ENCODE measurements around the gene AKAP14.
A peak's percentile ranks its signal among the peaks of the same experiment; 100 is the strongest.
"Not testable (repeated sequence)": the region's sequence is repeated elsewhere in the genome, so short reads cannot be mapped to it uniquely, and the experiment has no call there.

Gene AKAP14

GRCh38 chrX:119935215-119935874 lies 39.7 kb downstream of the AKAP14 start:
- DNase-seq, result no peak

GRCh38 chrX:119941336-119941735 lies 45.6 kb downstream of the AKAP14 start:
- no peak for DNase-seq

DNA sequence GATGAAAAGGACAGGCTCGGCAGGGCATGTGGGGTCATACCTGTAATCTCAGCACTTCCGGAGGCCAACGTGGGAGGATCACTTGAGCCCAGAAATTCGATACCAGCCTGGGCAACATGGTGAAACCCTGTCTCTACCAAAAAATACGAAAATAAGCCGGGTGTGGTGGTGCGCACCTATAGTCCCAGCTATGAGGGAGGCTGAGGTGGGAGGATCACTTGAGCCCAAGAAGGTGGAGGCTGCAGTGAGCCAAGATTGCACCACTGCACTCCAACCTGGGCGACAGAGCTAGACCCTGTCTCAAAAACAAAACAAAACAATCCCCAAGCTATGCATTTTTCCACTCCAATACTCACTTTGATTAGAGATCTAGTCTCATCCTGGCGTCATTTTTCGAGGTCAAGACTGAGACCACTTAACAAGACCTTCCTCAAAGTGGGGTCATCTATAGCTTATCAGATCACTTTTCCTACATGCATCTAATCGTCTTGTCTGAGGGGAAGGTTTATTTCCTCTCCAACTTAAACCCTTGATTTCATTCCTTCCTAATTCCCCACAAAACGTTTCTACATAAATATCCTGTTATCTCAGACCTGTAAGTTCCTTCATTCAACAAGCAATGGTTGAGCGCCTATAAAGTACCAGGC lies 46.6 kb downstream of the AKAP14 start:
- no peak for DNase-seq

DNA sequence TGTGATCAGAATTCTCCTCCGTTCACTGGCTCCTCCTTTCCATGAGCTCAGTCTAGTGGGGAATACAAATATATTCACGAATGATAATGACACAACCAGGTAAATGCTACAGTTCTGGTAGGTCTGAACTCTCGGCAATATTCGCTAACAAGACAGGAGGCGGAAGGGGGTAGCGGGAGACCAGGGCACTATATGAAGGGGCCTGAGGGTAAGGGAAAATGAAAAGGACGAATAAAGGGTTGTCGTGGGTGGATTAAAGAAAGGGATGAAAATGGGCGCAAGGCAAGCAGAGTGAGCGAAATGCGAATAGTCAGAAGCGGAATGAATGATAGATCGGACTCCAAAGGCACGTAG lies 47.1 kb downstream of the AKAP14 start:
- no peak for DNase-seq

DNA sequence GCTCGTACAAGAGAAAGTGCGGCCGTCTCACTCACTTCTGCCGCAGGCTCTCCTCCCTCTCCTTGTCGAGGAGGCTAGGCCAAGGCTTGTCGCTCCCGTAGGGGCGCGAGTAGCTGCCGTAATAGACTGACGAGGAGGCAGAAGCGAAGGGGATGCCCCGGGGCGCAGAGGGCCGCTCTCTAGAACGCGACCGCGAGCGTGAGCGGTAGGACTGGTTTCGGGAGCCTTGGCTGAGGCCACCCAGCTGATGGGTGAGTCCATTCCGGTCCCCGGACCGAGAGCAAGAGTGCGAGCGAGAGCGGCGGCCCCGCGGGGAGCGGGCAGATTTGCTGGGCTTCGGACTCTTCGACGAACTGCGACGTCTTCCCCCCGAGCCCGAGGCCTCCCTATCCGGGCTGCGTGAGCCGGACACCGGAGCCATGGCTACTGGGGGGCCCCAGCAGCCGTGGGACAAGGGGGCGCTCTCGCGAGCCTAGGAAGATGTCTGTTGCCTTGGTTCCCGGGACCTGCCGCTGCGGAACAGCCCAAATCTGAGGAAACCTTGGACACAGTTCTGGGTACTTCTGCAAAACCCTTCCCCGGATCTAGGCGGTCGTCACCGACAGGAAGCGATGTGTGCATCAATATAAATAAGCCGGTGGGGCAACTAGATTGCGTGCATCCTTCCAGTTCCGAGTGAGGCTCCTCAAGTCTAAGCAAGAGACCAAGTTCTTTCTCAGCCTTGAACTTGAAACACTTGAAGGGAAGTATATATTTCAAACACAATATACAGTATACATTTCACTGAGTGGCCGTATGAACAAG lies 47.7 kb downstream of the AKAP14 start, which contains the start of gene NKAP:
NKAP (minus strand) TSS at position 567 of the 804 bp plus-strand sequence; CDS start at position 421, 146 bp downstream.
- DNase-seq, result peak; percentile 55

DNA sequence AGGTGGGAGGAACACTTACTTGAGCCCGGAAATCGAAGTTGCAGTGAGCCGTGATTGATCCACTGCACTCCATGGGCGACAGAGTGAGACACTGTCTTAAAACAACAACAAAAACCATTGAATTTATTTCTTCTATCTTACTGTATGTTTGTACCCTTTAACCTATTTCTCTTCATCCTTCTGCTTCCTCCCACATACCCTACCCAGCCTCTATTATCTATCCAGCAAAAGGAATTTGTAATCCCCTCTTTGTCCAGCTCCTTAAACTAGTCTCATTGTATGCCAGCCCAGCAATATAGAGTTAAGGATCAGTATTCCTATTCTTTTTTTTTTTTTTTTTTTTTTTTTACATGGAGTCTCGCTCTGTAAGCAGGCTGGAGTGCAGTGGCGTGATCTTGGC lies 49.8 kb downstream of the AKAP14 start:
- DNase-seq, result no peak

DNA sequence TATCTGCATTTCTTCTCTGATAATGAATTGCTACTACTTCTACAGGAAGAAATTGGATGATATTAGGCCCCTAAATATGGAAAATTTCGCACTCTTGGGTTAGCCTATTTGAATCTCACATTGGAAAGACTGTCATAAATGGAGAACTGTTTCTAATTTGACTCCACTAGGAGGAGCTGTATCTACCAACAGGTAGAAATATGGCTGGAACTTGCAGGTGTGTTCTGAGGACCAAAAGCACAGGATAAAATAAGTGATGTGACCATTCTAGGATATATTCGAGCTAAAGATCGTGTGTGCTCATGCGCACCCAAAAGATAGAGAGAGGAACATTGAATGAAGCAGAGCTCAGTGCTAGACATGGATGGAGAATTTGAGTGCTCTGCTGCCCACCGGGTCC lies 52.7 kb downstream of the AKAP14 start:
- no peak for DNase-seq

GRCh38 chrX:119954374-119954773 lies 58.7 kb downstream of the AKAP14 start:
- DNase-seq, result no peak

- not testable (repeated sequence) for DNase-seq
Measured at GRCh38 chrX:119955807-119956570, 60.3 kb downstream of the AKAP14 start.

GRCh38 chrX:119960625-119961024 lies 64.9 kb downstream of the AKAP14 start:
- no peak for DNase-seq

DNA sequence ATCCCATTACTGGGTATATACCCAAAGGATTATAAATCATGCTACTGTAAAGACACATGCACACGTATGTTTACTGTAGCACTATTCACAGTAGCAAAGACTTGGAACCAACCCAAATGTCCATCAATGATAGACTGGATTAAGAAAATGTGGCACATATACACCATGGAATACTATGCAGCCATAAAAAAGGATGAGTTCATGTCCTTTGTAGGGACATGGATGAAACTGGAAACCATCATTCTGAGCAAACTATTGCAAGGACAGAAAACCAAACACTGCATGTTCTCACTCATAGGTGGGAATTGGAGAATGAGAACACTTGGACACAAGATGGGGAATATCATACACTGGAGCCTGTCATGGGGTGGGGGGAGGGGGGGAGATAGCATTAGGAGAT lies 71.1 kb downstream of the AKAP14 start:
- DNase-seq, result not testable (repeated sequence)

Measured in NCI-H1436 treated with DMSO at 0.1 percent for 48 hours (cell line).